BJ (cell line): ENCODE measurements around the gene SNAPC1. TPM values are rescaled to one million over a fixed set of nuclear protein-coding genes. Genes with fewer than 3 reads are reported as not detected.

Experiments used
- CTCF ChIA-PET: fragments of 350-600 bp; formaldehyde crosslinking; extraction: SDS; loops from one replicate; lab custom pipeline; 2021; ENCODE audit warnings: antibody characterized with exemption, inconsistent platforms; lab: Yijun Ruan, JAX
- POLR2A ChIA-PET: fragments of 300-600 bp; sonication (Branson Sonifier 250); formaldehyde crosslinking; extraction: SDS; loops from one replicate; lab custom pipeline; 2021; ENCODE audit warnings: antibody characterized with exemption; lab: Charles Lee
- DNase-seq: peaks from one replicate; pipeline ENCODE4 v3.0.0-alpha.2; 2011; ENCODE audit warnings: low read depth
- H3K27me3 ChIP-seq: 2 replicates; pipeline ENCODE4 v1.6.0; 2011; ENCODE audit warnings: low read length; ENCODE audit not compliant: control insufficient read depth, insufficient read depth
- H3K36me3 ChIP-seq: 2 replicates; pipeline ENCODE4 v1.5.1; 2011; ENCODE audit warnings: low read length; ENCODE audit not compliant: control insufficient read depth, insufficient read depth
- H3K4me3 ChIP-seq: 2 replicates; pipeline ENCODE4 v1.5.1; 2011; ENCODE audit warnings: low read depth, mild to moderate bottlenecking, control low read depth, low read length
- CTCF ChIP-seq: IDR thresholded peaks from 2 replicates; pipeline ENCODE4 v1.5.1; 2011; ENCODE audit warnings: low read depth, mild to moderate bottlenecking, control low read depth, inconsistent platforms, low read length, moderate library complexity; ENCODE audit not compliant: insufficient read depth
- polyA plus RNA-seq: library from polyadenylated mRNA; depleted of rRNA; stranded (reverse); fragments of >200 nt; gene quantifications from 2 replicates; pipeline ENCODE4 v1.2.3, GENCODE V29; 2011

Gene SNAPC1
- polyA plus RNA-seq, 1 experiment = 6.2 TPM

- no peak for TF ChIP-seq CTCF
- peaks cover 7% of the 10 kb centered on the region for H3K36me3 ChIP-seq
- H3K27me3 ChIP-seq = no peaks in the 10 kb centered on the region
- H3K4me3 ChIP-seq = peak overlapping the region; percentile 52
- ChIA-PET CTCF (interaction anchor here (0.7 to 1.6 kb wide), 4 partner anchors 8 to 1501 kb away, joined by 3 to 5 read pairs (median 3); no protein-coding TSS in a partner anchor), POLR2A (interaction anchor here (1.1 to 1.2 kb wide), 2 partner anchors 13 to 195 kb away, joined by 3 to 6 read pairs; partner anchors contain the start of gene SNAPC1)
- no peak for DNase-seq
These were observed 13.0 kb upstream of the SNAPC1 start for GRCh38 chr14:61749264-61749663.

- no peaks in the 10 kb centered on the region for H3K27me3 ChIP-seq
- peaks cover 6% of the 10 kb centered on the region for H3K36me3 ChIP-seq
- DNase-seq = no peak
- TF ChIP-seq CTCF = no peak
- POLR2A ChIA-PET = interaction anchor here (1.1 to 1.2 kb wide), 2 partner anchors 12 to 196 kb away, joined by 3 to 6 read pairs; partner anchors contain the start of gene SNAPC1
- CTCF ChIA-PET = interaction anchor here (0.6 to 1.6 kb wide), 3 partner anchors 17 to 1889 kb away, joined by 3 to 5 read pairs (median 3); no protein-coding TSS in a partner anchor
- H3K4me3 ChIP-seq = peak overlapping the region; percentile 52
These were observed 12.4 kb upstream of the SNAPC1 start for GRCh38 chr14:61749867-61750266.

GRCh38 chr14:61750708-61751474, 11.3 kb upstream of the SNAPC1 start:
- Histone ChIP-seq H3K4me3 (peak overlapping the region; percentile 52), H3K36me3 (peaks cover 5% of the 10 kb centered on the region), H3K27me3 (no peaks in the 10 kb centered on the region)
- TF ChIP-seq CTCF = no peak
- no peak for DNase-seq
- POLR2A ChIA-PET = no interaction called here
- CTCF ChIA-PET = interaction anchor here (1.2 kb wide), 1 partner anchor 9 kb away, joined by 3 read pairs; no protein-coding TSS in a partner anchor

GRCh38 chr14:61751475-61751989, 10.7 kb upstream of the SNAPC1 start:
- TF ChIP-seq CTCF = no peak
- Histone ChIP-seq H3K36me3 (0 out of 2 replicates have a peak, but pooled peaks cover 2% of the 10 kb centered on the region), H3K4me3 (peak overlapping the region; percentile 52), H3K27me3 (no peaks in the 10 kb centered on the region)
- CTCF ChIA-PET = interaction anchor here (1.1 to 1.2 kb wide), 2 partner anchors 9 to 280 kb away, joined by 3 read pairs; no protein-coding TSS in a partner anchor
- POLR2A ChIA-PET = no interaction called here
- no peak for DNase-seq

- no peaks in the 10 kb centered on the region for H3K27me3 ChIP-seq
These were observed 9.6 kb upstream of the SNAPC1 start for GRCh38 chr14:61752626-61753025.

More at GRCh38 chr14:61752626-61753025, 9.6 kb upstream of the SNAPC1 start:
- CTCF ChIA-PET = interaction anchor here (0.8 to 2.2 kb wide), 4 partner anchors 9 to 281 kb away, joined by 3 to 6 read pairs (median 3); partner anchors contain the start of gene SNAPC1
- DNase-seq = no peak
- no peak for TF ChIP-seq CTCF
- Histone ChIP-seq H3K36me3 (0 out of 2 replicates have a peak, but pooled peaks cover 2% of the 10 kb centered on the region), H3K4me3 (no peak overlapping the region)
- POLR2A ChIA-PET = no interaction called here
